GM21360 (cell line): Measurements from ENCODE around the gene PLLP.
"Not testable (repeated sequence)": the region's sequence is repeated elsewhere in the genome, so short reads cannot be mapped to it uniquely, and the experiment has no call there.

Experiments
- ATAC-seq: cut with Tn5 transposase; IDR thresholded peaks from one replicate; pipeline ENCODE4 v1.9.1; 2021; ENCODE audit warnings: mild to moderate bottlenecking, moderate library complexity; ENCODE audit not compliant: unreplicated experiment

Gene PLLP

GRCh38 chr16:57273826-57274225 lies 10.6 kb downstream of the PLLP start:
- ATAC-seq = no peak

GRCh38 chr16:57273359-57273758 lies 11.1 kb downstream of the PLLP start:
- ATAC-seq = no peak

GRCh38 chr16:57271867-57272495 lies 12.5 kb downstream of the PLLP start:
- ATAC-seq = no peak

GRCh38 chr16:57271063-57271345 lies 13.5 kb downstream of the PLLP start:
- ATAC-seq = no peak

DNA sequence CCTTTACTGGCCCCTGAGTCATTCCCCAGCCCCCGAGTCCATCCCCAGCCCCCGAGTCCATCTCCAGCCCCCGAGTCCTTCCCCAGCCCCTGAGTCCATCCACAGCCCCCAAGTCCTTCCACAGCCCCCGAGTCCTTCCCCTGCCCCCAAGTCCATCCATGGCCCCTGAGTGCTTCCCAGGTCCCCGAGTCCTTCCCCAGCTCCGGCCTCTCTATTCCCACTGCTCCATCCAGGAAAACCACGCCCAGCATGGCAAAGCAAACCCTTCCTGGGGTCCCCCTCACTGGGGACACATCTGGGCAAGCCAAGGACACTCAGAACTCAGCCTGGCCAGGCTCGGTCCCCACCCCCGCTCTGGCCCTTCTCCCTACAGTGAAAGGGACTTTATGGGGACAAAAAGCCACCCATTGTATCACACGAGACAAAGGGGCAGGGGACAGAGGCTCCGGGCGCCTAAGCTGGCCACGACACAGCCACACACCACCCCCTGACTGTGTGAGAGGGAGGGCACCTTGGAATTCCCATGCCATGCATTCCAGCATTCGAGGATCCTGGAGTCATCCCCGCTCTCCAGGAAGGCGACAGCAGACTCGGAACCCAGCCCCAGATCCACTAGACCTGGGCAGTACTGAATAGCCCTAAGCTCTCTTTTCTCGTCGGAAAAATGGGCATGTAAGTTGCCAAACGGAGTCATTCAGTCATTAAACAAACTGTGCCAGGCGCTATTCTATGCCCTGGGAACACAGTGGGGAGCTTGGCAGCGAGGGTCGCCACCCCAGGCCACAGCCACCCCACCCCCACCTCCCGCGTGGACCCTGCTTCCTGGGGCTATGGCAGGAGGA lies 14.0 kb downstream of the PLLP start:
- no peak for ATAC-seq

- ATAC-seq = no peak
Measured at GRCh38 chr16:57268804-57269800, 15.4 kb downstream of the PLLP start.

DNA sequence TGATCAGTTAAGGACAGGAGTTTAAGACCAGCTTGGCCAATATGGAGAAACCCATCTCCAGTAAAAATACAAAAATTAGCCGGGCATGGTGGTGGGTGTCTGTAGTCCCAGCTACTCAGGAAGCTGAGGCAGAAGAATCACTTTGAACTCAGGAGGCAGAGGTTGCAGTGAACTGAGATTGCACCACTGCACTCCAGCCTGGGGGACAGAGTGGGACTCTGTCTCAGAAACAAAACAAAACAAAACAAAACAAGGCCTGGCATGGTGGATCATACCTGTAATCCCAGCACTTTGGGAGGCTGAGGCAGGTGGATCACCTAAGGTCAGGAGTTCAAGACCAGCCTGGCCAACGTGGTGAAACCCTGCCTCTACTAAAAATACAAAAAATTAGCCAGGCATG lies 17.1 kb downstream of the PLLP start:
- not testable (repeated sequence) for ATAC-seq

GRCh38 chr16:57266531-57267260 lies 17.8 kb downstream of the PLLP start:
- no peak for ATAC-seq

DNA sequence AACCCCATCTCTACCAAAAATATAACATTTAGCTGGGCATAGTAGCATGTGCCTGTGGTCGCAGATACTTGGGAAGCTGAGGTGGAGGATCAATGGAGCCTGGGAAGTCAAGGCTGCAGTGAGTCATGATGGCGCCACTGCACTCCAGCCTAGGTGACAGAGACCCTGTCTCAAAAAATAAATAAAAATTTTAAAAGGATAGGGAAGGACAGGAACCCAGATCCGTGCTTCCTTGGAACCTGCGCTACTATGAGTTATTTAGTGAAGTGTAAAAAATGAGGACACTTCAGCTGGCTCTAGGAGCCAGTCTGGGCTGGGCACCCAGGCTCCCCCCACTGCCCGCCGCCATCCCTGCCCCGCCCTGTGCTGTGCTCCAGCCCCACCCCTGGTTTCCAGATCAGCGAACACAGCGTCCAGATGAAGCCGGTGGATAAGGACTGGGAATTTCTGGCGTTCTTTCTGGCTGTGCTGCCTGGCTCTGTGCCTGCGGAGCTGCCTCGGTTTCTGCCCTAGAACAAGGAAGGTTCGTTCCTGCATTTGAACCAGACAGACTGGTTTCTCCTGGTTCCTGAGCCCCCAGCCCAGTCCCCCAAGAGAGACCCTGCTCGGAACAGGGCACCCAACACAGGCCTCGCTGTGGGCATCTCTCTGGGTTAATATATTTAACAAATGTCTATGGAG lies 18.5 kb downstream of the PLLP start:
- ATAC-seq = no peak

DNA sequence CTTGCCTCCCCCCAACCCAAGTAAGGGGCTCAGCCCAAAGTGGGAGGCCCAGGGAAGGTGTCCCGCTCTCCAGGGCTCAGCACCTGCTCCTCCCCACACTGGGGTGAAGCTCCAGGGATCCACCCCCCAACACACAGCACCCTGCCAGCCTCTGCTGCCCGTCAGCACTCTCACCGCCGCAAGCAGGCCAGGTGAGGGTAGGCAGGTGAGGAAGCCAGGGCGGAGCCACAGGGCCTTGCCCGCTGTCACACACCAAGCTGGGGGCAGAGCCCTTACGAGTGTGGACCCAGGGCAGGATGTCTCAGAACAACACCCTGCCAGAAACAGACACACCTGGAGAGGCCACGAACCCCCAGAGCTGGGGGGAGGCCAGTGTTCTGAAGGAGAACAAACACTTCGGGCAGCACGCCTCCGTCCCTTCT lies 19.5 kb downstream of the PLLP start:
- no peak for ATAC-seq

- no peak for ATAC-seq
Measured at GRCh38 chr16:57264381-57264780, 20.1 kb downstream of the PLLP start.

DNA sequence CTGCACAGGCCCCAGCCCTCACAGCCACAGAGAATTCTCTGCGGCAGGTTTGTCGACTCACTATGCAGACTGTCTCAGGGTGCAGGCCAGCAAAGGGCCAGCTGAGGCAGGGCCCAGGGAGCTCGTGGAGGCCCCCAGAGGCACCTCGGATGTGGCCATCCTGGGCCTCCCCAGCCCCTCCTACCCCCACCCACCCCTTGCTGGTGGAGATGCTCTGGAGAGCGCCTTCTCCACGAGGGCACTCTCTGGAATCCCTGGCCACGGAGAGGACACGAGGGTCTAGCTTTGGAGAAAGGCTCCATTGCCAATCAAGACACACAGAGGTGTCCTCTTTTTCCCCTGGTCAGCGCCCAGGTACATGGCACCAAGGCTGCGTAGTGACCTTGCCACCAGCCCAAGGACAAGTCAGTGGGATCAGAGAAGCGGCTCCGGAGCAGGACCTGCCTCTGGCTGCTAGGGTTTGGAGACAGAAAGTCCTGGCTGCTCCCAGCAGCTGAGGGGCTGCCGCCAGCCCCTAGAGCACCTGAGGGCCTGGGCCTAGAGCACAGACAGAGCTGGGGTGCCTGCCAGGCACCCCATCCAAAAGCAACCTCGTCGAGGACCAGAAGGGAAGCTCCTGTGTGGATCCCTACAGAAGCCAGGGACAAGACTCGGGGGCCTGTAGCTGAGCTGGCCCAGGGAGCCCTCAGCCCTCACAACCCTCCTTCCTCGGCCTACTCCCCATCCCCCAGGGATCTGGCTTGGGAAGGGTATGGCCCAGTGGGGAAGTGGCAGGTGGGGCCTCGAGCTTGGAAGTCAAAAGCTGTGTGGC lies 20.7 kb downstream of the PLLP start:
- ATAC-seq = no peak

GRCh38 chr16:57262841-57263540 lies 21.5 kb downstream of the PLLP start:
- ATAC-seq = no peak

GRCh38 chr16:57261806-57262205 lies 22.7 kb downstream of the PLLP start:
- ATAC-seq = no peak

DNA sequence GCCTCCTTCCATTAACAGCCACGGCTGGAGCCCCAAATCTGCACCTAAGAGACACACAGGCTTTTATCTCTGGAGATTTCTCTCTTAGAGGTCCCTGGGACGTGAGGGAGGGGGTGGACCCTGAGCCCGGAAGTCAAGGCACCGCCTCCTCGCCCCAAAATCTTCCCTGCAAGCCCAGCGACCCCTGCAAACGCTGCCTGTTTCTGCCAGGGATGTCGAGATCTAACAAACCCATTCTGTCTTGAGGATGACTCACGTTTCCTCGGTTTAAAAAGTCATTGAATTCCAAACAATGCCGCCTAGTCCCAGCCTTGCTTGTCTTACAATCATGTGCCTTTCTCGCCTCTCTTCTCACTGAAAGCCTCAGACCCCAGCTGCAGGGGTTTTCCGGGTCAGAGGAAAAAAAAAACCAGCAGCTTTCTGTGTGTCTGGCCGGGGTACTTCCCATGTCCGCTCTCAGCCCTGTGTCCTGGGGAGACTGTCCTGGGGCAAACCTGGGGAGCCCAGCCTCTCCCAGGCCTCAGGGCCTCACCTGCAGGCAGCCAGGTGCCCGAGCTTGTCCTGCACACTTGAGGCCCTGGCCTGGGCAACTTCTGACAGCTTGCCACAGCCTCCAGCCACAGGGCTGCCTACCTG lies 24.1 kb downstream of the PLLP start:
- ATAC-seq = no peak

DNA sequence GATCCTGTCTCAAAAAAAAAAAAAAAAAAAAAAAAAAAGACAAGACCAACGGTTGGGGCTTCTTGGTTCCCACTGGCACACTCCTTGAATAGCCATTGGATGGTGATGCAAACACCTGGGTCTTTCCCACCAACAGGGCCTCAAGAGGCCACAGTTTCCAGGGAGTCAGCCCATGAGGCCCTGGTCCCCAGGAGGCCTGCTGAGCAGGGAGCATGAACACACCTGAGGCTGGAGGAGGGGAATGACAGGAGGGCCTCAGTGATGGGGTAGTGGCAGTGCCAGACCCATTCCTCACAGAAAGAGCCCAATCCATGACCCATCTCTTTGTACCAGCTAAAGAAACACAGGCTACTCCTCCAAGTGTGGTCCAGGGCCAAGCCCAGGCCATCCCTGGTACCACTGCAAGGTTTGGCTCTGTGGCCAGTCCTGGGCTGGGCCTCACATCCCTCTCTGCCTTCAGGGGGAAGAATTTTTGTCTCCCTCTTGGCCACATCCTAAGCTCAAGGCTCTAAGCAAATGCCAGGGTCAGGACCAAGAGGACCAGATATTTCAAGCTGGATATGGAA lies 25.5 kb downstream of the PLLP start:
- ATAC-seq = no peak

DNA sequence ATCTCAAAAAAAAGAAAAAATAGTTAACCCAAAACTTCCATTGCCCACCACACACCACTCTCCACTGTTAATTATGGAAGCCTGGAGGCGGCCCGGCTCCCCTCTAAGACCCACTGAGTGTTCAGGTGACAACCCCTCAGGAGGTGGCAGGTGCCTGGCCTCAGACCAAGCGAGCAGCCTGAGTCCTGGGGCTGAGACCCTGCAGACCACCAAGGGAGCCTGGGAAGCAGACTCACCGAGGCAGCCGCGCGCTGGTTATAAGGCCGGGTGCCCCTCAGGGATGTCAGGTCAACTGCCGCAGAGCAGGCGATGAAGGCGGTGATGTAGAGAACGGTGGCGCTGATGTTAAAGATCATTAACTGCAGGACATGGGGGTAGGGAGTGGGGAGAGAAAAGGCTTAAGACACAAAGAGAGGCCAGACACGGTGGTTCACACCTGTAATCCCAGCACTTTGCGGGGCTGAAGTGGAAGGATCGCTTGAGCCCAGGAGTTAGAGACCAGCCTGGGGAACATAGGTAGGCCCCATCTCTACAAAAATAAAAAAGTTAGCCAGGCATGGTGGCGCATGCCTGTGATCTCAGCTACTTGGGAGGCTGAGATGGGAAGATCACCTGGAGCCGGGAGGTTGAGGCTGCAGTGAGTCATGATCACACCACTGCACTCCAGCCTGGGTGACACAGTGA lies 26.1 kb downstream of the PLLP start:
- ATAC-seq = no peak
